ENCODE measurements around the gene PMEPA1. TPM values are rescaled to one million over a fixed set of nuclear protein-coding genes. Genes with fewer than 3 reads are reported as not detected.

PMEPA1 gene
- total and polyA plus RNA-seq, 2 donors (not counting 1 experiment from before 2014, with no cell fraction given) = 9.9 to 37.4 TPM

DNA sequence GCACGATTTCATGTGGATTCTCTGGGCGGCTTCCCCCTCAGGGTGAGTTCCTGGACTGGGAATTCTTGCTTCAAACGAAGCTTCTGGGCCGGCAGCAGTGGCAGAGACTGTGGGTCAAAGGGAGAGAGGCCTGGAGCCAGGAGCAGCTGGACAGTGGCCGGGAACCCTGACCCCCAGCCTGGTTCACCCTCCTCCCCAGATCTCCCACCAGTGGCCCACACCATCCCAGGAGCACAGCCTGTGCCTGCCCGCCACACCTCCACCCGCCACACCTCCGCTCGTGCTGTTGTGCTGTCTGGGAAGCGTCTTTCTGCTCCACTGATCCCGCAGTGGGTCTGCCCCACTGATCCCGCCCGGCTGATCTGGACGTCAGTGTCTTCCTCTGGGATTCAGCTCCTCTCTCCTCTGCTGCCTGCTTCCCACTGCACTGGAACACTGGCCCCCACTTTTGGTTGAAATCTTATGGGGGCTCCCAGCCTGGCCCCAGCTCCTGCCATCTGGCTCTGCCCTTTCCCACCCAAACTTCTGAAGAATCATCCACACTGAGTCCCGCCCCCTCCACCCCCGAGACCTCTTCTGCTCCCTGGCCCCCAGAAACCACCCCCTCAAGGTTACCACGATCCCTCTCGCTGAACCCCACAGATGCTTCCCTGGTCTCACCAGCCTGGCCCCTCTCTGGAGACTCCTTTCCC is 99.4 kb downstream of the PMEPA1 start:
- TF ChIP-seq EZH2 (IDR thresholded peaks at IDR 0.05; ENCODE audit: borderline replicate concordance, insufficient read depth, low read depth, low read length, poor library complexity, severe bottlenecking) (no peak), CTCF (IDR thresholded peaks at IDR 0.05) (no peak)
- no peaks in the 10 kb centered on the region for H3K9me3 ChIP-seq (ENCODE audit: control extremely low read depth in 1 of 3, control insufficient read depth in 2 of 3, insufficient read depth in 1 of 3, low read length in 2 of 3)
- H4K20me1 ChIP-seq (ENCODE audit: control insufficient read depth, insufficient read depth, low read length, poor library complexity, severe bottlenecking) = peaks cover 8% of the 10 kb centered on the region
- intact Hi-C loops (cut with micrococcal nuclease) = loop anchor here (10.0 kb wide), 1 partner anchor 1284 kb away; no protein-coding TSS in a partner anchor
- ATAC-seq (ENCODE audit: low read depth) (no peak), DNase-seq (no peak)
- H3K9ac ChIP-seq (ENCODE audit: low read length) = no peak overlapping the region
- no peak overlapping the region for H3K4me2 ChIP-seq (replicated peaks; ENCODE audit: low read depth, low read length, poor library complexity, severe bottlenecking)
- peaks cover 20% of the 10 kb centered on the region for H3K4me1 Mint-ChIP-seq
- H3K4me3 Mint-ChIP-seq = no peak overlapping the region
- no peaks in the 10 kb centered on the region for H3K27me3 ChIP-seq (replicated peaks in 1 of 4; ENCODE audit: control extremely low read depth in 1 of 4, control insufficient read depth in 3 of 4, insufficient read depth in 4 of 4, low read length in 3 of 4)
- H3K79me2 ChIP-seq (ENCODE audit: control insufficient read depth, insufficient read depth, low read length) = peaks cover 1% of the 10 kb centered on the region
- H3K9me3 Mint-ChIP-seq (ENCODE audit: insufficient read depth) = no peaks in the 10 kb centered on the region
- WGBS (ENCODE audit: insufficient coverage) = 95% methylated on average over 15 of the region's 18 CpGs
- peaks cover 5 to 15% of the 10 kb centered on the region in 2 donors for H3K4me1 ChIP-seq (ENCODE audit: control insufficient read depth in 2 of 2, insufficient read depth in 2 of 2, low read length in 2 of 2)
- ChIA-PET CTCF (interaction anchor here (0.9 to 4.9 kb wide), 8 partner anchors 9 to 70 kb away, joined by 4 to 22 read pairs (median 8); partner anchors contain the start of gene ZBP1), POLR2A (interaction anchor here (0.6 kb wide), 1 partner anchor 19 kb away, joined by 3 read pairs; no protein-coding TSS in a partner anchor)
- no peak overlapping the region for H3K27ac Mint-ChIP-seq
- no peak overlapping the region for H3K27ac ChIP-seq (ENCODE audit: low read length in 2 of 2)
- no peak overlapping the region for H2AFZ ChIP-seq (ENCODE audit: insufficient read depth, low read depth, low read length, poor library complexity, severe bottlenecking)
- H3K36me3 ChIP-seq (replicated peaks in 1 of 2; ENCODE audit: control extremely low read depth in 1 of 2, control insufficient read depth in 1 of 2, extremely low read depth in 1 of 2, insufficient read depth in 2 of 2, low read length in 1 of 2) = peaks cover 0 to 83% of the 10 kb centered on the region in 2 experiments
- H3K4me3 ChIP-seq (ENCODE audit: control extremely low read depth in 1 of 5, extremely low read depth in 1 of 5, insufficient read depth in 1 of 5, low read depth in 2 of 5, low read length in 4 of 5) = no peak overlapping the region
- no peaks in the 10 kb centered on the region for H3K27me3 Mint-ChIP-seq

GRCh38 chr20:57609842-57610167 is 100.0 kb downstream of the PMEPA1 start:
- CTCF ChIA-PET = interaction anchor here (0.8 to 4.9 kb wide), 9 partner anchors 9 to 101 kb away, joined by 3 to 22 read pairs (median 8); partner anchors contain the start of gene ZBP1

More at GRCh38 chr20:57609842-57610167, 100.0 kb downstream of the PMEPA1 start:
- peak overlapping the region; percentile 7 for H3K4me3 Mint-ChIP-seq
- peaks cover 23% of the 10 kb centered on the region for H3K4me1 Mint-ChIP-seq
- intact Hi-C loops (cut with micrococcal nuclease) = loop anchor here (10.0 kb wide), 1 partner anchor 1285 kb away; no protein-coding TSS in a partner anchor
- Histone ChIP-seq H3K9me3 (ENCODE audit: control extremely low read depth in 1 of 3, control insufficient read depth in 2 of 3, insufficient read depth in 1 of 3, low read length in 2 of 3) (no peaks in the 10 kb centered on the region), H3K27ac (ENCODE audit: low read length in 2 of 2) (no peak overlapping the region), H3K4me3 (ENCODE audit: control extremely low read depth in 1 of 5, extremely low read depth in 1 of 5, insufficient read depth in 1 of 5, low read depth in 2 of 5, low read length in 4 of 5) (no peak overlapping the region), H3K4me2 (replicated peaks; ENCODE audit: low read depth, low read length, poor library complexity, severe bottlenecking) (peak overlapping the region; percentile 31), H3K9ac (ENCODE audit: low read length) (no peak overlapping the region), H3K36me3 (replicated peaks in 1 of 2; ENCODE audit: control extremely low read depth in 1 of 2, control insufficient read depth in 1 of 2, extremely low read depth in 1 of 2, insufficient read depth in 2 of 2, low read length in 1 of 2) (peaks cover 0 to 77% of the 10 kb centered on the region in 2 experiments), H3K4me1 (ENCODE audit: control insufficient read depth in 2 of 2, insufficient read depth in 2 of 2, low read length in 2 of 2) (peaks cover 5 to 15% of the 10 kb centered on the region in 2 donors), H2AFZ (ENCODE audit: insufficient read depth, low read depth, low read length, poor library complexity, severe bottlenecking) (no peak overlapping the region), H4K20me1 (ENCODE audit: control insufficient read depth, insufficient read depth, low read length, poor library complexity, severe bottlenecking) (peaks cover 8% of the 10 kb centered on the region), H3K27me3 (replicated peaks in 1 of 4; ENCODE audit: control extremely low read depth in 1 of 4, control insufficient read depth in 3 of 4, insufficient read depth in 4 of 4, low read length in 3 of 4) (no peaks in the 10 kb centered on the region), H3K79me2 (ENCODE audit: control insufficient read depth, insufficient read depth, low read length) (no peaks in the 10 kb centered on the region)
- POLR2A ChIA-PET = no interaction called here
- WGBS (ENCODE audit: insufficient coverage) = 94% methylated on average over 4 of the region's 8 CpGs
- H3K27me3 Mint-ChIP-seq = no peaks in the 10 kb centered on the region
- no peaks in the 10 kb centered on the region for H3K9me3 Mint-ChIP-seq (ENCODE audit: insufficient read depth)
- no peak for ATAC-seq (ENCODE audit: low read depth)
- H3K27ac Mint-ChIP-seq = peak overlapping the region; percentile 37
- no peak for DNase-seq
- no peak for TF ChIP-seq EZH2 (IDR thresholded peaks at IDR 0.05; ENCODE audit: borderline replicate concordance, insufficient read depth, low read depth, low read length, poor library complexity, severe bottlenecking)
- TF ChIP-seq CTCF (IDR thresholded peaks at IDR 0.05) = peak; percentile 30
